GM18907 (cell line): ENCODE measurements around the gene GOLGA2.

Experiments used
- ATAC-seq: cut with Tn5 transposase; IDR thresholded peaks from one replicate; pipeline ENCODE4 v1.9.1; 2021; ENCODE audit warnings: mild to moderate bottlenecking, moderate library complexity; ENCODE audit not compliant: unreplicated experiment

The GOLGA2 gene

DNA sequence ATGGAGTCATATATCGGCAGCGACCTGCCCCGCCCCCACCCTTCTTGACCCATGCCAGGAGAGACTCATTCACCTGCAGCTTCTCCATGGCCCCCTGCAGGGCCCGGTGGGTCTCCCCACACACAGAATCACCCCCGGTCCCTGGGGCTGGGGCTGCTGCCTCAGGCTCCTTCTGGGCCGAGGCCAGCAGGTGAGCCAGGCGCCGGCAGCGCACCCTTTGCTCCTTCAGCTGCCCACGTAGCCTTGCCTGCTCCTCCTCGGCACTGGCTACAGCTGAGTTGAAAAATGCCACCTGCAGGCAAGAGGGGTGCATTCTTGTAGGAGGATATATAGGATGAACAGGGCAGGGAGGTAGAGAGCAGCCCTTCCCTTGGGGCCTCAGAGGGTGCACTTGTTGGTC, 17.9 kb downstream of the GOLGA2 start:
- no peak for ATAC-seq

- no peak for ATAC-seq
These were observed 18.6 kb downstream of the GOLGA2 start for GRCh38 chr9:128257086-128257825.

DNA sequence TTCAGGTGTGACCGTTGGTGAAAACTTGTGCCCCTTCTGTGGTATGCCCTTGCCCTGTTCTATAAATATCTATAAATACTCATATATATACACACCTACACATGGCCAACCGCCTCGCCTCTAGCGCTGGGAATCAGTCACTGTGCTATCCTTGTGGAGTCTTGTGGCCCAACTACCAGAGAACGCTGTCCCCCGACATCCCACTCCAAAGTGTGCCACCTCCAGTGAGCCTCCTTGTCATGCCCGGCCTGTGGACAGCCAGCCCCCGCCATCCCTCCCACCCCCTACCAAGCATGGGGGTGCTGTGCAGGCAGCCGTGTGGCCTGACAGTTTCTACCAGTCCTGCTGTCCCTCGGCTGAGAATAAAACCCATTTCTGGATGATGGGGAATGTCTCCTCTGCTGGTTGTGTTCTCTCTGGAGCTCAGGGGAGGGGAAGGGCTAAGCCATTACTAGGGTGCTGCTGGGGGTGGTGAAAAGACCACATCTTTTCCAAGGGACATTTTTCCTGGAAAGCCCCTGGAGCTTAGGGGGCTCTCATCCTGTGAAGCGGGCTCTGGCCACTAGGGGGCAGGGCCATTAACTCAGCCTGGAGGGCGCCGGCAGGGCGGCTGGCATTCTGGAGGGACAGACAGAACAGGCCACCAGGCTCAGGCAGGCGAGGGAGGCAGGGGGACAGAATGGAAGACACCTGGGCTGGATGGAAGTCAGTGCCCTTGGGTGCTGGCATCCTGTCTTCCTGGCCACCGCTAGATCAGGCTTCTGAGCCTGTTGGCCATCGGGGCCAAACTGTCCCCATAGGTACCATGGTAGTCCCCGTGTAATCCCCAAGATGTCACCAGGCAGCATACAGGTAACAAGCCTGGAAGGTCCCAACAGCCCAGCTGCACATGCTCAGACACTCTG, 20.7 kb downstream of the GOLGA2 start:
- ATAC-seq, result no peak

DNA sequence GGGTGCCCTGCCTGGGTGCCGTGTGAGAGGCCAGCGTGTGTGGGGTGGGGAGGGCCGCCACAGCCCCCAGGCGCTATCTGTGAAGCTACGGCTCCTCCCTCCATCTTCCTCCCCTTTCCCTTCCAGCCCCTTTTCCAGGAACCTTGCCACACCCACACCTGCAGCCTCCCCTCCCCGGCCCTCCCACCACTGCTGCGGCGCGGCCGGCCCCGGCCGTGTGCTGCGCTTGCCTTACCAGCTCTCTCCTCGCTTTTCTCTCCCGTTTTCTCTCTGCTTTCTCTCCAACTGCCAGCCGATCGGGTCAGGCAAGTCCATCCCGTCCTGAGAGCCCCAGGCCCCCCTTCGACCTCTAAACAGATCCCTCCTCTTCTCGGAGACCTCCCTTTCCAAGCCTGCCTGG, 21.4 kb downstream of the GOLGA2 start:
- no peak for ATAC-seq

DNA sequence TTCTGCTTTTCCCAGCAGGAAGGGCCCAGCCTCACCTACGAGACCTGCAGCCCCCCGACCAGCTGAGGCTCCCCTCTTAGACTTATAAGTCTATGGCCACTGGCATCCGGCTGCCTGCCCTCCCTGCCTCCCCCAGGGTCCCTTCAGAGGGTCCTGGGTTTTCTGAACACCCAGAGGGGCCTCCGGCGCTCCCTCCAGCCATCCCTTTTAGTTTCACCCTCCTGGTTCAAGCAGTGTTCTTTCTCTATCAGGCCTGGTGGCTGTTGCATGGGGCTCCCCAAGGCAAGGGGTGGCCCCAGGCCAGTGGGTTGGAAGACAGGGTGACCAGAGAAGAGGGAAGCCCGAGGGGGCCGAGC, 21.8 kb downstream of the GOLGA2 start:
- ATAC-seq, result no peak

DNA sequence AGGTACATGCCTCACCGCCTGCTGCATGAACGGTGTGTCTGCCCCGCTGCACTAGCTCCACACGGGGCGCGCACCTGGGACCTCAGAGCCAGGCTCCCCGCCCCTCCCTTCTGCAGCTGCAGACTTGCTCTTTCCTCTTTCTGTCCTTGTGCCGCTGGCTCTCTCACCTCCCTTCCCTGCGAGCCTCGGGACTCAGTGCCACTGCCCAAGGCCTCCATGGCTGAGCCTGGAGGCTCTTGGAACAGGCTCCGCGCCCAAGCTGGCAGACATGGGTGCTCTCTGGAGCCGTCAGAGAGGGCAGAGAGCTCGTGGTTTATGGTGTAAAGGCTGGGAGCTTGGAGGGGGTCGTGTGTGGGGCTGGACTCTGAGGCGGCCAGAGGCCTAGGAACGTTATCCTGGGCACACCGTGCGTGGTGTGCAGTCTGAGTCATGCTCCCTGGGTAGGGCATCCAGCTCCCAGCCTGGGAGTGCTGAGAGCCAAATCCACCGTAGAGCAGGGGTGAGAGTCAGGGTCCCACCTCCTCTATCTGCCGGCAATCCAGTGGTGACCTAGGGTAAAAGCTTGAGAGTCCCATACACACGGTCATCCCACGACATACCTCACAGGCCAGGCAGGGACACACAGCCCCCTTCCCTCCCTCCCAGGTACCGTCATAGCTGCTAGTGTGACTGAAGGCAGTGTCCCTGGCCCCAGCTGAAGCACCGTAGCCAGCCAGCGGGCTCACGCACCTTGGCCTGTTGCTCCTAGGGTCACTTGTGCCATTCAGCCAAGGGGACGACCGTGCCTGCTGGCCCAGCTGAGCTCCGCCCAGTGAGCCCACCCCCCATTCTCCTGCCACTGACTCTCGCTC, 22.4 kb downstream of the GOLGA2 start:
- ATAC-seq, result no peak

DNA sequence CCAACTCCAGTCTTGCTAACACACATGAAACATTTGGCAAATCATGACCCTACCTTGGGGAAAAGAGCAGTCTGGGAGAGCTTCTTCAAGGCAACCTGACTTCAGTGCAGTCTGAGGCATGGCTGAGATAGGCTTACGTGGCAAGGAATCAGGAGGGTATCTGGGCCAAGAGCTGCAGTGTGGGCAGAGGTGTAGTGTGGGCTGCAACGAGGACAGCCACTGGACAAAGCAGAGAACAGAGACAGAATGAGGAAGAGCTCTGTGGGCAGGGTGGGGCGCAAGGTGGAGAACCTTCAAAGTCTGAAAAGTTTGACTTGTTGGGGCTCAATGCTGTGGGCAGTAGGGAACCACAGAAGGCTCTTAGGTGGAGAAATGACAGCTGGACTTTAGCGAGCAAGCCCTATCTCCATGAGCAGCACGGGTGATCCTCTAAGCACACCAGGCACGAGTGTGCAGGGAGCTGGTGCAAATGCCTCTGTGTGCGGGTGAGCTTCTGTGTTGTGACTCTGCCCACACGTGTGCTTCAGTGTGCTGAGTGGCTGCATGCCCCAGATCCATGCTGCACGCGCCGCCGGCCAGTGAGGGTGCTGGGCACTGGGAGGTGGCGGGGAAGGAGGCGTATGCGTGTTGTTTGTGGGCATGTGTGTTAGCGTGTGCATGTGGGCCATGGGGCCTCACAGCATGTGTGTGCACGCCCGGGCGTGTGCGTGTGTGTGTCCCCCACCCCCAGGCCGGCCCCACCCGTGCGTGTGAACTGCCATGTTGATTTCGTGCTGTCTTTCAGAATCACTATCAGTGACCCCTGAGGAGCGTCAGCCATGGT, 23.3 kb downstream of the GOLGA2 start:
- ATAC-seq, result no peak

GRCh38 chr9:128251732-128252100, 24.1 kb downstream of the GOLGA2 start:
- ATAC-seq, result no peak

GRCh38 chr9:128250839-128251731, 24.7 kb downstream of the GOLGA2 start:
- peak; percentile 30 for ATAC-seq

DNA sequence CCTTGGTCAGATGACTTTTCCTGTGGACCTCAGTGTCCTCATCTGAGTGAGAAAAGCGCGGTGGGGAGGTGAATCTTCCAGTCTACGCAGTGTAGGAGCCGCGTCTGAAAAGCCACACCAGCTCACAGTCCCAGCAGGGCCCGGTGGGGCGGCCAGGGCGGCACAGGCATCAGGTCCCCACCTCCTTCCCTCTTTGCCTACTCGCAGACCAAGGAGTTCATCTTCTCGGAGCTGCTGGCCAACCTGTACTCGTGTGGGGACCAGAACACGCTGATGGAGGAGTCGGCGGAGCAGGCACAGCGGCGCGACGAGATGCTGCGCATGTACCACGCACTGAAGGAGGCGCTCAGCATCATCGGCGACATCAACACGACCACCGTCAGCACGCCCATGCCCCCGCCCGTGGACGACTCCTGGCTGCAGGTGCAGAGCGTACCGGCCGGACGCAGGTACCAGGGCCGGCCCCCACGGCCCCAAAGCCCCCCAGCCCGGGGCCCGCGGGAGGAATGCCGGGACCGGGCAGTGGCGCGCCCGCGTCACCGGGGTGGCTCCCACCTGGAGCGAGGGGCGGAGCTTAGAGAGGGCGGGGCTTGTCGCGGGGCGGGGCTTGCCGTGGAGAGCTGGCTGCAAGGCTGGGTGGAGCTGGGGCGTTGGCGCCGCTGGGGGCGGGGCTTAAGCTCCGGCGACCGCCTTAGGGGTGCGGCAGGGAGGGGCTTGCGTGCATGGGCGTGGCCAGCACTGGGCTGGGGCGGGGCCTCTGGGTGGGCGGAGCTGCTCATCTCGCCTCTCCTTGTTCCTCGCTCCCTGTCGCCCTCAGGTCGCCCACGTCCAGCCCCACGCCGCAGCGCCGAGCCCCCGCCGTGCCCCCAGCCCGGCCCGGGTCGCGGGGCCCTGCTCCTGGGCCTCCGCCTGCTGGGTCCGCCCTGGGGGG, 25.6 kb downstream of the GOLGA2 start:
- peak; percentile 84 for ATAC-seq

- ATAC-seq, result no peak
These were observed 26.3 kb downstream of the GOLGA2 start for GRCh38 chr9:128249558-128249907.

- ATAC-seq, result no peak
These were observed 28.5 kb downstream of the GOLGA2 start for GRCh38 chr9:128247226-128247803.

GRCh38 chr9:128246471-128246870, 29.3 kb downstream of the GOLGA2 start:
- ATAC-seq, result no peak

GRCh38 chr9:128245421-128246151, 30.2 kb downstream of the GOLGA2 start:
- no peak for ATAC-seq

GRCh38 chr9:128244837-128245231, 31.0 kb downstream of the GOLGA2 start:
- no peak for ATAC-seq

- no peak for ATAC-seq
These were observed 31.5 kb downstream of the GOLGA2 start for GRCh38 chr9:128244091-128244836.
